GM19463 (cell line): ENCODE results near the gene AKAP11.

Experiments used
- ATAC-seq: cut with Tn5 transposase; IDR thresholded peaks from one replicate; pipeline ENCODE4 v1.9.1; 2021; ENCODE audit warnings: mild to moderate bottlenecking, moderate library complexity; ENCODE audit not compliant: unreplicated experiment

The AKAP11 gene

DNA sequence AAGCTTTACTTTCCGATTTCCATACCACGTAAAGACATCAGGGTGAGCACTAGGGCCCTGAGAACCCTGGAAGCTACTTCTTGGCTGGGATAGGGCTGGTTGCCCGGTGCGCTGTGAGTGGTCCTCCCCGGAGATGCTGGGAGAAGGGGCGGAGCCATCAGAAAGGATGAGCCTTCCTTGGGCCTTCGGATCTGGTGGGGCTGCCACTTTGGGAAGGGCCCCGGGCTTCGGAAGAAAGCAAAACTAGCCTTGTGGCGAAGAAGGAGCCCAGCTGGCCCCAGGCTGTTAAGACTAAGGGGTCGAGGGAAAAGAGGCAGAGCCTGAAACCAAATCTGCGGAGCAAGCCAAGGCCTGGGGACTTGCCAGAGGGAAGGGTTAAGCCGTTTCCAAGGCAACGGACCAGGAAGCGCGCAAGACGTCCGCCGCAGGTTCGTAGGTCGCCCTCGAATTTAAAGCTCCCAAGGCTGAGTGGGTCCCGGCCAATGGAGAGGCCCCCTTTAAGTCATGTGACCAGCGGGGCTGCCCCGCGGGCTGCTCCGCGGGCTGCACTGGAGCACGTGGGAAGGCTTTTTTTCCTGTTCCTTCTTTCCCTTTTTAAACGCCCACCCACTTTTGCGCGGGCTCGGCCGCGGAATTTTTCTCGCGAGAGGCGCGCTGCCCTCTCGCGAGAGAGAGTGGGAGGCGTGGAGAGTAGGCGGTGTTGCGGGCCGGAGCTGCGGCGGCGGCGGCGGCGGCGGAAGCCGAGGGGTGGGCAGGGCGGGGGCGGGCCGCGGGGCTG is 426 bp upstream of the AKAP11 start:
- peak; percentile 86 for ATAC-seq

DNA sequence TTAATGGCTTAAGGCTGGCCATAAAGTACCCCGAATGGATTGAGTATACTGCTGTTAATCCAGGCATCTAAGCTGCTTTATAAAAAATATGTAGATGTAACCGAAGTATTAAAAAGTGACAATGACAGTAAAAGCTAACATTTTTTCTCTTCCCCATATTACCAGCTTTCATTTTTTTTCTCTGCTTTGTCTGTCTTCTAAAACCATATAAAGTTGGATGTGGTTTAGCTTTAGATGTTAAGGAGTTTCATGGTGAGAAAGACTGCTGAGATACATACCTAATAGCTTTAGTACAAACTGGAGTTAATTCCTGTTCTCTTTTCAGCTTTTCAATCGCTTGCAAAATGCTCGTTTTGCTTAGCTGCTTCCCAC is 838 bp downstream of the AKAP11 start:
- no peak for ATAC-seq

DNA sequence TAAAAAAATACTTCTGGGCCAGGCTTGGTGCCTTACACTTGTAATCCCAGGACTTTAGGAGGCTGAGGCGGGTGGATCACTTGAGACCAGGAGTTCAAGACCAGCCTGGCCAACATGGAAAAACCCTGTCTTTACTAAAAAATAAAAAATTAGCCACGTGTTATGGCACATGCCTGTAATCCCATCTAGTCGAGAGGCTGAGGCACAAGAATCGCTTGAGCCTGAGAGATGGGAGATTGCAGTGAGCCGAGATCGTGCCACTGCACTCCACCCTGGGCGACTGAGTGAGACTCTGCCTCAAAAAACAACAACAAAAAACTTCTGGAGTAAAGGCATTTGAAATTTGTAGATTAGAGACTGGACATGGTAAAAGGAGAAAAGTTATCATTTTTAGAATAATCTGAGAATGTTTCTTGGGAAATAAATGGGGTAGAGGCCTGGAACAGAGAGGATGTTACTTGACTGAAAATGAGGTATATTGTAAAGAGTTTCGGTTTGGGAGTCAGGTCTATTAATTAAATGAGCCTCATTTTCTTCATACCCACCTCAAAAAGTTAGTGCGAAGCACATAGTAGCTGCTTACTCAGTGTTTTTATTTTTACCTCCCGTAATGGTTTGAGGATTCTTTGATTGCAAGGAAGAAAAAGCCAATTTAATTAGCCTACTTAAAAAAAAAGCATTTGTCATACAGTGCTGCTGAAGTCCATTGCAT is 2.6 kb downstream of the AKAP11 start:
- no peak for ATAC-seq

DNA sequence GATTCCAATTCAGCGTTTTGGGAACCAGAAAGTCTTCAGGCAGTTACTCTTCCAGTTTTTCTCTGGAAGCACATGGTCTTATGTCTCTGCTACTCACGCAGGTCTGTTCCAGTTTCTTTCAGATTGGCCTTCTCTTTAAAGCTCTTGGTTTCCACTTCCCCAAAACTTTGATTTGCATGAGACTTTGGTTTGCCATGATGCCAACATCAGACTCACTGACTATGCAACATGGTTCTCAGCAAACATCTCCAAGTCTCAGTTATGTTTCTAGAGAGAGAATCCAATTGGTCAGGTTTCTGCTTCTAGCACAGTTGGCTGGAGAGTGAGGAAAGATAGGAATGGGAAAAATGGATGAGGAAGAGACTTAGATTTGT is 3.1 kb downstream of the AKAP11 start:
- ATAC-seq, result peak; percentile 26

DNA sequence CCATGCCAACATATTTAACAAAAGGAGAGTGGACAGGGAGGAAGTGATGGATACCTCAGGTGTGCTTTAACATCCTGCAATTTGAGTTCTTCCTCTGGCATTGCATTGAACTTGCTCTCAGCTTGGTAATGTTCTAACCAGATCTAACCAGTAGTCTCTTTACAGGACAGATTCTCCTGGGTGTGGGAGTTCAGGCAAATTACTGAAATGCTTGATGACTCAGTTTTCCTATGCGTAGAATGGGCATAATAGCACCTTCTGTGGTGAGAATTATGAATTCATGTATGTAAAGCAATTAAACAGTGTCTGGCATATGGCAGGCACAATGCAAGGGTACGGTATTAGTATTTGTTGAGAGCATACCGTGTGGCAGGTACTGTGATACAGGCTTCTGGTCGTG is 3.6 kb downstream of the AKAP11 start:
- no peak for ATAC-seq

DNA sequence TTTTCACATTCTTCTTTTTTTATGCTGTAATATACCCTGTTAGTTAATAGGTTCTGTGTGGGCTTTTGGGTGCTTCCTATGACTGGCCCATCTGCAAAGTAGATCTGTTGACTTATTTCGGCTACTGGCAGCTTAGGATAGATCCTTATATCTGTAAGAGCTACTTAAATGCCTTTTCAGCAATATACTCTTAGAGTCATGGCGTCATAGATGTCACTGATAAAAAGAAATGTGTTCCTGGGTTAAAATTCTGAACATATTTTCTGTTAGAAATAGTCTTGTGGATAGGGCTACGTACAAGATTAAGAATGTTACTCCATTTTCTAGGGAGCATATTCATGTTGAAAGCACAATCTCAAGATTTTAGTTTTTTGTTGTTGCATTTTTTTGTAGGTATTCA is 4.7 kb downstream of the AKAP11 start:
- ATAC-seq, result no peak

DNA sequence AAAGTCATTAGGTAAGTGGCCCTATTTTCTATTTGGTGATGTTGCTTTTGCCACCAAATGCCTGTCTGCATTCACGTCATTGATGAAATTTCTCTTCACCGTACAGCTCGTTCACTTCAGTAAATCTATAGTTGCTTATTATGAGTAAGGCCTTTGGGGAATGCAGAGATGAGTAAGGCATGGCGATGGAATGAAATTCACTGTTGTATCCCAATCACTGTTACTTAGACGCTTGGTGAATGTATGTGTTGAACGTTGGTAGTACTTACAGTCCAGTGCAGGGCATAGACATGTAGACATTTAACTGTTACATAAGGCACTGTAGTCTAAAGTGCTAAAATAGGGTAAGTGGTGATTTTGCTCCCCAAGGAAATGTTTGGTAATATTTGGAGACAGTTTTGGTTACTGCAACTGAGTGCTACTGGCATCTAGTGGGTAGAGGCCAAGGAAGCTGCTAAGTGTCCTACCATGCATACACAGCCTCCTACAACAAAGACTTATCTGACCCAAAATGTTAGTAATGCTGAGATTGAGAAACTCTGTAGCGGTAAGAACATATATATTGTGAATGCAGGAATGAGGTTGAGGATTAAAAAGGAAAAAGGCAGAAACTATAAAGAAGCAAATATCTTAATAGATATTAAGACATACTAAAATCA is 5.8 kb downstream of the AKAP11 start:
- ATAC-seq, result no peak

DNA sequence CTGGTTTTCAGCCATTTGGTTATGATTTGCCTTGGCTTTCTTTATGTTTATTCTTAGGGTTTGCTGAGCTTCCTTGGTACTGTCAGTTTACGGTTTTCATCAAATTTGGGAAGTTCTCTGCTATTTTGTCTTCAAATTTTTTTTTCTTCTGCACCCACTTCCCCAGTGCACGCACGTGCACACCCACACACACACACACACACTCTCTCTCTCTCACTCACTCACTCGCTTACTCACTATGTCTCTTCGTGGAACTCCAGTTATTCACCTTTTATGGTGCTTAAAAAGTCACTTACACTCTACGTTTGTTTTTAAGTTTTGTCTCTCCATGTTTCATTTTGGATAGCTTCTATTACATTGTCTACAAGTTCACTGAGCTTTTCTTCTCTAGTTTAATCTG is 7.1 kb downstream of the AKAP11 start:
- no peak for ATAC-seq

DNA sequence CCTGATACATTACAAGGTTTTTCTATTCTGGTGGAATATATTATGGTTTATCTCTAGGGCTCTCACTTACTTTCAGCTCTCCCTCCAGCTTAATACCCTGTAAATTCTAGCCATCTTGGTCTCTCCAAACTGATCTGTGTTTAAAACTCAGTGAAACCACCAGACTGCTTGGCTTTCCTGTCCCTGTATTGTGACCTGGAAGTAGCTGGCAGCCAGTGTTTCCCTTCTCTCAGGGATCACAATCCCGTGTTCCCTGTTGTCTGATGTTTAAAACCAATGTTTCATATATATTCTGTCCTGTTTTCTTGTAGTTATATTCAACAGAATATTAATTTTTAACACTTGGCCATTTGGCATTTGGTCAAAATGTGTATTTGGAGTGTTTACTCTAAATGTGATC is 8.0 kb downstream of the AKAP11 start:
- ATAC-seq, result no peak

DNA sequence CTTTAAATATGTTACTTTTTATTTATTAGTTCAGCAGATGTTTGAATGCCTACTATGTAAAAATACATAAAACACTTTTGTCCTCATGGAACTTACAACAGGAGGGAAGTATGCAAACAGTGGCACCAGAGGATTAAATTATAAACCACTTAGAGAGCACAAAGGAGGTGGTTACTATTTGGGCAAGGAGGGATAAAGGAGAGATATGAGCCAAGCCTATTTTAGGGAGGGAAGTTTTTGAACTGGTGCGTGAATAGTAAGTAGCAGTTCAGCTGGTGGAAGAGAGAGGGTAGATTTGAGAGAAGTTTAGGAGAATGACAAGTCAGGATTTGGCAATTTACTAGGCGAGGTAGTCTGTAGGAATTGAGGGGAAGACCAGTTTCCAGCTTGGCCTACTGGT is 8.6 kb downstream of the AKAP11 start:
- no peak for ATAC-seq

DNA sequence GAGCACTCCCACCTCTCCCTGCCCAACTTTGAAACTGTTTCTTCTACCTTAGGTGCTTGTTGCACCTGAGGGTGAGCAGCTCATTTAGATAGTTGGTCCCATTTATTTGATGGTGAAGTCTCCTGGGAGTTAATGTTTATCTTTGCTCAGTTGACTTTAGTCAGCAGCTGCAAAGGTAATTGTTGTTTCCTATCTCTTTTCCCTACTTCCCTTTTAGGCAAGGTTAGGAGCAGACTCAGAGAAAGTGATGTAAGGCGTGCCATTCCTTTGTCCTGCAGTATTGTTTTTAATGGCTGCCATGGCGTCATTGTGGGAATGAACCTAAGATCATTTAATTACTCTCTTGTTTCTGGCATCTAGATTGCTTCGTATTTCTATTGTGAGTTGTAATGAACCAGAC is 11.6 kb downstream of the AKAP11 start:
- ATAC-seq, result no peak

DNA sequence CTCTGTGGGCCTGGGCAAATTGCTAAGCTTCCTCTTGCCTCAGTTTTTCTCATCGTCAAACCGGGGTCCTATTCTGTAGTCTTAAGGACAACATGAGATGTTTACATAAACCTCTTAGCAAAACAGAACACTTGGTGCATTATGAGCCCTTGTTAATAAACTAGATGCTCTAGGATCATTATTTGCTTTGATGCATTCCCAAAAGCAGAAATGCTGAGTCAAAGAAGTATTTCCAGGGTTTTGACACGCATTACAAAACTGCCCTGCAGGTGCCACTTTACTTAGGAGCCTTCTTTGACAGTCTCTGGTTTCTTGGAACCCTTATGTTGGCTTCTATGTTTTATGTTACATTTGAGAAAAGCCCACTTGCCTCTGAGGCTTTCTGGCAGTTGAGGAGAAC is 12.1 kb downstream of the AKAP11 start:
- ATAC-seq, result no peak

DNA sequence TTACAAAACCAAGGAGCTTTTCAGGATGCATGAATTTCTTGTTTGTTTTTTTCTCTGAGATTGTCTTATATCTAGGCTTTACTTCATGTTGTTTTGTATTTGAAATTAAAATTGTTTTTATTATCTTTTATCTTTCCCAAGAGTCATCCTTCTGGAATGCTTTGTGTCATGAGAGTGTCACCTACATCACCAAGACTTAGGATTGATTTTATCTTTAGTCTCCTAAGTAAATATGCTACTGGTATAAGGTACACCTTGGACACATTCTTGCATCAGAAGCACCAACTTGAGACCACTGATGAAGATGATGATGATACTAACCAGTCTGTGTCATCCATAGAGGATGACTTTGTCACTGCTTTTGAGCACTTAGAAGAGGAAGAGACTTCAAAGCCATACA is 26.4 kb downstream of the AKAP11 start:
- no peak for ATAC-seq

DNA sequence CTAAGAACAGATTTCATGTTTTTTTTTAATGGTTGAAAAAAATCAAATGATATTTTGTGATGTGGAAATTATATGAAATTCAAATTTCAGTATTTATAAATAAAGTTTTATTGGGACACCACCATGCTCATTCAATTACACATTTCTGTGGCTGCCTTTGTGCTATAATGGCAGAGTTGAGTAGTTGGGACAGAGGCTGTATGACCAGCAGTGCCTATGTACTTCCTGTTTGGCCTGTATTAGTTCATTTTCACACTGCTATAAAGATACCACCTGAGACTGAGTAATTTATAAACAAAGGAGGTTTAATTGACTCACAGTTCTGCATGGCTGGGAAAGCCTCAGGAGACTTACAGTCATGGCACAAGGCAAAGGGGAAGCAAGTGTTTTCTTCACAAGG is 33.6 kb downstream of the AKAP11 start:
- ATAC-seq, result no peak

DNA sequence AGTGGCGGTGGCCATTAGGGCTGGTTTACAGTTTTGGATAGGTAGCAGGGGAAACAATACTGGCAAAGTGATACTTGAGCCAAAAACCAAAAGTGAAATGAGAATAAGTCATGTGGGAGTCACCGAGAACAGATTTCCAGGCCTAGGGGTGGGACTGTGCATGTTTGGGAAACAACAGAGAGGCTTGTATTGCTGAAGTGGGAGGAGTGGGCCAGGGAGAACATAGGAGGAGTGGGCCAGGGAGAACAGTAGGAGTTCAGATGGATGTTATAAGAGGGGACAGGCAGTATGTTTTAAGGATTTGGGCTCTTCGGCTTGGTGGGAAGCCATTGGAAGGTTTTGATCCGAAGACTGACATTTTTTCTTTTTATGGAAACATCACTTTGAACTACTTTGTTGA is 35.5 kb downstream of the AKAP11 start:
- ATAC-seq, result no peak

DNA sequence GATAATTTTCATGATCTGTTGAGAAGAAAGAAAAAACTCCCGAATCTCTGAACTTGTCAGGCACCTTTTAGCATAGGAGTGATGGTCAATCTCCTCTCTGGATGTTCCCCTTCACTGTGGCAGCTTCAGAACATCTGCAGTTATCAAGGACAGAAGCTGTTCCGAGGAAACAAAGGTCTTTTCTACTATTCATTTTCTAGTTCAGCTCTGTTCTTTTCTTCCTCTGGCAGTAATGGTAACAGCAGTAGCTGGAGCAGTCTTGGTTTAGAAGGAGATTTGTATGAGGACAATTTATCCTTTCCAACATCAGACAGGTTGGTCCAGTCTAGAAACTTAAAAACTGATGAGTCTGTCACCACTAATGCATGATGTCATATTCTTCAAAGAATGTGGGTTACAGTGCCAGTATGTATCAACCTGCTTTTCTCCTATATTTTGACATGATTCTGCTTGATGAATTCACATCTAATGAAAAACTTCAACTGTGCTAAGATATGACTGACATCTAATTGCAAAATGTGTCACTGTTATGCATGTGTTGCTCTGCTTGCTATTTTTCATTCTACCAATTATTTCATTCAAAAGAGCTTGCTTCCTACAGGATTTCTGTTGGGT is 41.0 kb downstream of the AKAP11 start:
- no peak for ATAC-seq

DNA sequence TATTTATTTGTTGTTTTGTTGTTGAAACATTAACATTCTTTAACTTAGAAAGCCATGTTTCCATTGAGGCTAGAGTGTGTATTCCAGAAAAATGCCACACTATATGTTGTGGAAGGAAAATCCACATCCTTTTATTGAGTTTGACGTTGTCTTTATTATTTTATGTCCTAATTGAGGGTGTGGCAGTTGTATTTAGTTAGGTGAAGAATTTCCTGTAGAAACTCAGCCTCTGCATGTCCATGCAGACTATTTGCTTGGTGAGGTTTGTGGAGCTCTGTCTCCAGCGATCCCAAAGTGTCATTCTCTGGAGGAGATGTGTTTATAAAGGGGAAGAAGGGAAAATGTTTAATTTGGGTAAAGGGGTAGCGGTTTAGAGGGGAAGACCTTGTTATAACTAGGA is 46.6 kb downstream of the AKAP11 start:
- ATAC-seq, result no peak

DNA sequence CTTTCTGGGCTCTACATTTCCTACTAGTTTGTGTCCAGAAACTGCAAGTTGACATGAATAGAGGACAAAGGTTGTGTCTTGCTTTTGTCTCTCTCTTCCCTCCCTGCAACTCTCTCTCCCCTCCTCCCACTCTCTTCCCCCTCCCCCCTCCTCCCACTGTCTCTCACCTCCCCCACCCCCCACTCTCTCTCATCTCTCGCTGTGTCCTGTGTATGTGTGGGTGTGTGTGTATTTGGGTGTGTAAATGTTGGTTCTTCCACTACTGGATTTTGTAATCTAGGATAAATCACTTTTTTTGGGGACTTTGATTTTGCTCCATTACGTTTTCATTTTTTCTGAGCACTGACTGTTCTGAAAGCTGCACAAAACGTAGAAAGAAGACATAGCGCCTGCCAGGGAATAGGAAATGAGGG is 48.4 kb downstream of the AKAP11 start:
- ATAC-seq, result no peak

DNA sequence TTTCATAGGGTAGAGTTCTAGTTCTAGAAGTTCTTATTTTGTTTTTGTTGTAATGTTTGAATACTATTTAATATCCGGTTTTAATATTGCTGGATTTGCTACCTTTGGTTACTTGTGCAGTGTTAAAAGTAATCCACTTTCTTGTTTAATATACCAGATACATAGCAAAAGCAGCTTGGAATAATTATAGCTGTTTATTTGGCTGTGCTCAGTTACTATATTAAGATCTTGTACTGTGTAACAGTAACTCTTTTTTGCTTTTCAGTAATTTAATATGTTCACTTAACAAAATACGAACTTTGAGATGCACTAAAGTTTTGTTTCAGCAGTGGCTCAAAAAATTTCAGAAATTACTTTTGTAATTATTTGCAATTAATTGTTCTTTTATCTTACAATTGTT is 50.9 kb downstream of the AKAP11 start:
- no peak for ATAC-seq

DNA sequence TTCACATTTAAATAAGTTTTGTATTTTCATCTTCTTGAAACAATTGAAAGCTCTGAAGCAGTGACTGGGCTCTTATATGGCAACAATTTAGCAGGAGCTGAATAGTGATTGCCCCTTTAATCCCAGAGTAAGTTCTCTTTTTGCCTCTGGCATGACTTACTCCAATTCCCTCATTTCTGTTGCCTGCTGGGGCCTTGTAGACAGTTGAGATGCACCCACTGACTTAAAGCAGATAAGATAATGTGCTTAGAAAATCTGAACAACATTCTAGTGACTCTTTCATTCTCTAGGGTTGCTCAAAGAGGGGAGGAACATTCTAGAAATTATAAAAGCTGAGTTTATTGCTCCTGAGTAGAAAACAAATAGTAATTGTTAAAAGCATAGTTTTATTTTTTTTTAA is 52.8 kb downstream of the AKAP11 start:
- ATAC-seq, result no peak

DNA sequence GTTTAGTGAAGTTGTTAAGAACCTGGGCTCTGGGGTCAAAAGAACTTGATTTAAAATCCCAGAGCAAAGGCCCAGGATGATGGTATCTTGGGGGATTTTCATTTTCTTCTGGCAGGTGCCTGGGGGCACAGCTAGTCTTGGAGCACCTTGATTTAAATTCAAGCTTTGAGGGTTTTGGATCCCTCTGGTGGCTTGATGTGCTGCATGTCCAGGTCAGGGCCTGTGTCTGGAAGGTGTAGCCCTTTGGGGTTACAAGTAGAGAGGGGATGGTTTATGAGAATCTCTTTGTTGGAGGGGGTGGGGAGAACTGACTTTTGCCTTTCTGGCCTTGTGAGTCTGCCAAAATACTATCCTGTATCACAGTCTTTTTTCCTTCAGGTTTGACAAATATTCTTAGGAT is 55.8 kb downstream of the AKAP11 start:
- ATAC-seq, result no peak

DNA sequence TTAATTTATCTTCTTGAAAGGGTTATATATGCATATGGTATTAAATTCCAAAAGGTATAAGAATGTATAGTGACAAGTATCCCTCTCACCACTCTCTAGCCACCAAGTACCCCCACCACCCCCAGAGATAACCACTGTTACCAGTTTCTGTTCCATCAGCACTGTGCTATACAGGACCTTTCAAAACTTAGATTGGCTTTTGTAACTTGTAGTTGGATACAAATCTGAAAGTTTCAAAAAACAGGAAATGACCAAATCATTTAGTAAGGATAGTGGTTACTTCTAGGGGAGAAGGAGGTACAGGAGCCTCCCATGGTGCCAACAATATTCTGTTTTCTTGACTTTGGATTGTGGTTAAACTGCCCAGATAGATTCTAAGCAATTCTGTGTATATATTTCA is 56.7 kb downstream of the AKAP11 start:
- ATAC-seq, result no peak
